HepG2 (cell line): ENCODE measurements around the gene VTN. TPM values are rescaled to one million over a fixed set of nuclear protein-coding genes. Genes with fewer than 3 reads are reported as not detected.

Source experiments
- BORCS8-MEF2B ChIP-seq: sonication (generic); formaldehyde crosslinking; IDR thresholded peaks from 2 replicates; pipeline ENCODE4 v1.8.0; 2022; ENCODE audit warnings: mild to moderate bottlenecking, missing genetic modification reagents
- CCAR2 ChIP-seq: fragments of 200-400 bp; formaldehyde crosslinking; optimal IDR thresholded peaks from 2 replicates; pipeline ENCODE3; 2018; ENCODE audit warnings: low read depth, mild to moderate bottlenecking, low read length, moderate library complexity
- CENPX ChIP-seq: sonication (generic); formaldehyde crosslinking; IDR thresholded peaks from 2 replicates; pipeline ENCODE4 v1.9.0; 2021; ENCODE audit warnings: mild to moderate bottlenecking, missing genetic modification reagents, moderate library complexity
- ELF3 ChIP-seq: IDR thresholded peaks from 2 replicates; pipeline ENCODE4 v1.6.1; 2016; ENCODE audit warnings: missing genetic modification reagents, missing compliant biosample characterization
- FUBP1 ChIP-seq: sonication (generic); formaldehyde crosslinking; IDR thresholded peaks from 2 replicates; pipeline ENCODE4 v1.5.1; 2020; ENCODE audit warnings: missing genetic modification reagents, mild to moderate bottlenecking, borderline replicate concordance
- HOMEZ ChIP-seq: IDR thresholded peaks from 2 replicates; pipeline ENCODE4 v1.6.1; 2016; ENCODE audit warnings: low read depth
- MTF2 ChIP-seq: sonication (generic); formaldehyde crosslinking; IDR thresholded peaks from 2 replicates; pipeline ENCODE4 v1.5.0; 2020; ENCODE audit warnings: missing genetic modification reagents, borderline replicate concordance
- MXD4 ChIP-seq: IDR thresholded peaks from 2 replicates; pipeline ENCODE4 v1.6.1; 2016; ENCODE audit warnings: mild to moderate bottlenecking, missing biosample characterization, missing genetic modification reagents
- NFE2 ChIP-seq: sonication (generic); formaldehyde crosslinking; IDR thresholded peaks from 2 replicates; pipeline ENCODE4 v1.4.0; 2020; ENCODE audit warnings: missing genetic modification reagents
- NFKBIZ ChIP-seq: IDR thresholded peaks from 2 replicates; pipeline ENCODE4 v1.6.1; 2018; ENCODE audit warnings: missing genetic modification reagents, missing compliant biosample characterization
- RBFOX2 ChIP-seq: fragments of 200-400 bp; formaldehyde crosslinking; IDR thresholded peaks from 2 replicates; pipeline ENCODE4 v1.6.1; 2017; ENCODE audit warnings: low read depth, mild to moderate bottlenecking, low read length
- RCOR2 ChIP-seq: IDR thresholded peaks from 2 replicates; pipeline ENCODE4 v1.6.1; 2016; ENCODE audit warnings: missing biosample characterization, missing genetic modification reagents
- RELA ChIP-seq: sonication (generic); formaldehyde crosslinking; IDR thresholded peaks from 2 replicates; pipeline ENCODE4 v1.4.0; 2020; ENCODE audit warnings: missing genetic modification reagents
- RNF2 ChIP-seq: fragments of 450-650 bp; conservative IDR thresholded peaks from 2 replicates; pipeline ENCODE4 v1.6.1; 2016; ENCODE audit warnings: low read depth
- ZBTB4 ChIP-seq: sonication (generic); formaldehyde crosslinking; IDR thresholded peaks from 2 replicates; pipeline ENCODE4 v1.4.0; 2020; ENCODE audit warnings: missing genetic modification reagents, mild to moderate bottlenecking, borderline replicate concordance
- ZNF430 ChIP-seq: sonication (generic); formaldehyde crosslinking; IDR thresholded peaks from 2 replicates; pipeline ENCODE4 v1.9.0; 2021; ENCODE audit warnings: mild to moderate bottlenecking, missing genetic modification reagents
- ZNF432 ChIP-seq: sonication (generic); formaldehyde crosslinking; IDR thresholded peaks from 2 replicates; pipeline ENCODE4 v1.5.0; 2020; ENCODE audit warnings: missing genetic modification reagents, mild to moderate bottlenecking, borderline replicate concordance
- ZNF597 ChIP-seq: sonication (generic); formaldehyde crosslinking; IDR thresholded peaks from 2 replicates; pipeline ENCODE4 v1.5.0; 2020; ENCODE audit warnings: missing genetic modification reagents
- ZNF788 ChIP-seq: sonication (generic); formaldehyde crosslinking; IDR thresholded peaks from 2 replicates; pipeline ENCODE4 v1.5.0; 2020; ENCODE audit warnings: mild to moderate bottlenecking, missing genetic modification reagents, borderline replicate concordance
- ZSCAN12 ChIP-seq: sonication (generic); formaldehyde crosslinking; IDR thresholded peaks from 2 replicates; pipeline ENCODE4 v1.9.0; 2021; ENCODE audit warnings: mild to moderate bottlenecking, missing genetic modification reagents
- ZUFSP ChIP-seq: sonication (generic); formaldehyde crosslinking; IDR thresholded peaks from 2 replicates; pipeline ENCODE4 v1.9.0; 2021; ENCODE audit warnings: missing genetic modification reagents, mild to moderate bottlenecking, borderline replicate concordance
- ZZZ3 ChIP-seq: sonication (generic); formaldehyde crosslinking; IDR thresholded peaks from 2 replicates; pipeline ENCODE4 v1.4.0; 2020; ENCODE audit warnings: missing genetic modification reagents, mild to moderate bottlenecking, borderline replicate concordance
- polyA plus RNA-seq, 8 experiments: library from polyadenylated mRNA; depleted of rRNA in 3 of 8; stranded (reverse) in 7 of 8; unstranded in 1 of 8; fragments of >200 nt; fragmentation: Illumina TruSeq in 4 of 8; extraction: Trizol in 4 of 8; gene quantifications; 2 replicates each; pipeline versions ENCODE4 v1.2.1 to v1.2.3, GENCODE V29; 2011 to 2016; ENCODE audit warnings: low read depth in 4 of 8, missing spikeins in 1 of 8, mixed read lengths in 1 of 8; ENCODE audit not compliant: insufficient read depth in 1 of 8
- total RNA-seq, 5 experiments: library from RNA; depleted of rRNA; stranded (reverse); fragments of >200 nt; fragmentation: Illumina TruSeq; extraction: Trizol; gene quantifications; 2 replicates each; pipeline ENCODE4 v1.2.3, GENCODE V29; 2016; ENCODE audit warnings: low read depth in 1 of 5

Gene VTN
- total and polyA plus RNA-seq, 2 of the 13 experiments (the other 11 are each of a cell fraction or from before 2014, with no cell fraction given): 108 to 131 TPM

GRCh38 chr17:28368306-28368831, 1.7 kb downstream of the VTN start (continued):
- TF ChIP-seq BORCS8-MEF2B (CRISPR knock-in tag): no peak; the same call in 1 of the 2 replicates
- TF ChIP-seq CENPX: no peak
- peak; percentile 88 for TF ChIP-seq RCOR2
- TF ChIP-seq ZNF788 (CRISPR knock-in tag): peak; percentile 73; the same call in 1 of the 2 replicates
- peak; percentile 89; the same call in 1 of the 2 replicates for TF ChIP-seq ZBTB4
- no peak for TF ChIP-seq FUBP1 (CRISPR knock-in tag)
- TF ChIP-seq ELF3: peak; percentile 66
- TF ChIP-seq MXD4 (CRISPR knock-in tag): no peak
- TF ChIP-seq NFE2: no peak
- TF ChIP-seq CCAR2: no peak
- TF ChIP-seq ZNF430 (CRISPR knock-in tag): no peak
- TF ChIP-seq ZNF432 (CRISPR knock-in tag): no peak
- no peak for TF ChIP-seq RBFOX2
- TF ChIP-seq HOMEZ (CRISPR knock-in tag): no peak; the same call in 1 of the 2 replicates
- no peak for TF ChIP-seq ZZZ3 (CRISPR knock-in tag)
- TF ChIP-seq RELA (CRISPR knock-in tag): no peak
- no peak for TF ChIP-seq ZUFSP (CRISPR knock-in tag)
- no peak for TF ChIP-seq ZNF597
- no peak for TF ChIP-seq RNF2
- 0 out of 2 replicates have a peak, but pooled peaks have one; percentile 66 for TF ChIP-seq NFKBIZ (CRISPR knock-in tag)
- no peak for TF ChIP-seq ZSCAN12 (CRISPR knock-in tag)
- no peak for TF ChIP-seq MTF2 (CRISPR knock-in tag)
